ENCODE results near the gene PBX1.

- TF ChIP-seq EZH2phosphoT487 (IDR thresholded peaks at IDR 0.05; ENCODE audit: unreplicated experiment) (no peak), POLR2AphosphoS5 (IDR thresholded peaks at IDR 0.05; ENCODE audit: low read depth) (no peak), CTCF (conservative IDR thresholded peaks at IDR 0.05; ENCODE audit: low read depth in 2 of 2) (no peak), CREB1 (CRISPR knock-in tag; IDR thresholded peaks at IDR 0.05; ENCODE audit: low read depth) (no peak), STAT1 (IDR thresholded peaks at IDR 0.05; ENCODE audit: unreplicated experiment) (no peak), EZH2 (IDR thresholded peaks at IDR 0.05; ENCODE audit: low read depth, unreplicated experiment) (no peak), REST (IDR thresholded peaks at IDR 0.05; ENCODE audit: unreplicated experiment) (no peak), ZNF114 (CRISPR knock-in tag; IDR thresholded peaks at IDR 0.05) (no peak), ZNF331 (CRISPR knock-in tag; IDR thresholded peaks at IDR 0.05; ENCODE audit: low read depth) (no peak), JUNB (IDR thresholded peaks at IDR 0.05; ENCODE audit: unreplicated experiment) (no peak), NANOG (IDR thresholded peaks at IDR 0.05; ENCODE audit: borderline replicate concordance) (no peak), ZNF462 (CRISPR knock-in tag; IDR thresholded peaks at IDR 0.05) (no peak)
- TF ChIP-seq, protein P1, sequence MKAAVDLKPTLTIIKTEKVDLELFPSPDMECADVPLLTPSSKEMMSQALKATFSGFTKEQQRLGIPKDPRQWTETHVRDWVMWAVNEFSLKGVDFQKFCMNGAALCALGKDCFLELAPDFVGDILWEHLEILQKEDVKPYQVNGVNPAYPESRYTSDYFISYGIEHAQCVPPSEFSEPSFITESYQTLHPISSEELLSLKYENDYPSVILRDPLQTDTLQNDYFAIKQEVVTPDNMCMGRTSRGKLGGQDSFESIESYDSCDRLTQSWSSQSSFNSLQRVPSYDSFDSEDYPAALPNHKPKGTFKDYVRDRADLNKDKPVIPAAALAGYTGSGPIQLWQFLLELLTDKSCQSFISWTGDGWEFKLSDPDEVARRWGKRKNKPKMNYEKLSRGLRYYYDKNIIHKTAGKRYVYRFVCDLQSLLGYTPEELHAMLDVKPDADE (IDR thresholded peaks at IDR 0.05) = no peak
Measured at GRCh38 chr1:164855716-164856329, 296.8 kb downstream of the PBX1 start.

Measured in GM23338 (cell line).